H1 (cell line): ENCODE measurements around the gene CAPN10. TPM values are rescaled to one million over a fixed set of nuclear protein-coding genes. Genes with fewer than 3 reads are reported as not detected.

ENCODE experiments used
- BACH1 ChIP-seq: IDR thresholded peaks from 2 replicates; pipeline ENCODE4 v1.6.1; 2012; ENCODE audit warnings: low read length, improper control_type of control experiment
- CBX5 ChIP-seq: fragments of 300-800, 300-1000 bp; sonication (generic); IDR thresholded peaks from 2 replicates; pipeline ENCODE4 v1.7.1; 2016; ENCODE audit warnings: antibody characterized with exemption, low read length, low read depth
- CHD2 ChIP-seq: IDR thresholded peaks from 2 replicates; pipeline ENCODE4 v1.6.1; 2012; ENCODE audit warnings: low read length, improper control_type of control experiment
- CHD7 ChIP-seq: fragments of 300-600 bp; sonication (generic); IDR thresholded peaks from 2 replicates; pipeline ENCODE4 v1.7.1; 2012; ENCODE audit warnings: low read length, moderate library complexity, mild to moderate bottlenecking, inconsistent platforms; ENCODE audit not compliant: insufficient replicate concordance
- CREB1 ChIP-seq: IDR thresholded peaks from 2 replicates; pipeline ENCODE4 v1.6.1; 2012; ENCODE audit warnings: inconsistent platforms
- HDAC2 ChIP-seq, 2 experiments: fragments of 300-600 bp in 1 of 2; sonication (generic) in 1 of 2; IDR thresholded peaks; 2 replicates each; pipeline ENCODE4 v1.6.1; 2011 to 2012; ENCODE audit warnings: low read depth in 2 of 2, low read length in 2 of 2, mild to moderate bottlenecking in 2 of 2, moderate library complexity in 2 of 2, borderline replicate concordance in 1 of 2, inconsistent platforms in 1 of 2
- KDM5A ChIP-seq: fragments of 200-600 bp; IDR thresholded peaks from 2 replicates; pipeline ENCODE4 v1.7.1; 2012; ENCODE audit warnings: mild to moderate bottlenecking, low read length, inconsistent platforms, mixed read lengths
- POLR2AphosphoS5 ChIP-seq: IDR thresholded peaks from 2 replicates; pipeline ENCODE4 v1.6.1; 2011; ENCODE audit warnings: low read depth, low read length
- SIRT6 ChIP-seq: IDR thresholded peaks from one replicate; pipeline ENCODE4 v1.7.1; 2012; ENCODE audit warnings: low read length, inconsistent platforms
- SIX5 ChIP-seq: IDR thresholded peaks from 2 replicates; pipeline ENCODE4 v1.6.1; 2011; ENCODE audit warnings: mild to moderate bottlenecking, low read depth, low read length
- SRF ChIP-seq: IDR thresholded peaks from 2 replicates; pipeline ENCODE4 v1.6.1; 2011; ENCODE audit warnings: mild to moderate bottlenecking, low read depth, low read length, moderate library complexity
- ZNF274 ChIP-seq: IDR thresholded peaks from 2 replicates; pipeline ENCODE4 v1.7.0; 2012; ENCODE audit warnings: low read length, borderline replicate concordance; ENCODE audit errors: extremely low read depth
- polyA plus RNA-seq, 7 experiments: library from polyadenylated mRNA; depleted of rRNA in 3 of 7; stranded (reverse) in 5 of 7; unstranded in 2 of 7; fragments of >200 nt in 5 of 7; fragments of 200-250 nt in 2 of 7; gene quantifications; 1 replicate in 5 of 7; 2 replicates in 1 of 7; 4 replicates in 1 of 7; pipeline versions ENCODE4 v1.2.1 to v1.2.3, GENCODE V29; 2011 to 2013; ENCODE audit warnings: missing spikeins in 2 of 7, mixed read lengths in 2 of 7
- total RNA-seq: library from RNA; stranded (reverse); fragmentation: NEBNext Ultra II Directional; extraction: Animal tissue kit (Norgen Biotek cat#: 25700); gene quantifications from 2 replicates; pipeline ENCODE4 v1.2.1, GENCODE V29; 2021

Gene CAPN10
- total and polyA plus RNA-seq, 2 of the 8 experiments (the other 6 are each of a cell fraction or from before 2014, with no cell fraction given), result 30.7 to 39.8 TPM

GRCh38 chr2:240570531-240571313 is 15.8 kb upstream of the CAPN10 start (continued):
- TF ChIP-seq CHD2 (no peak), POLR2AphosphoS5 (no peak), SRF (no peak), CHD7 (no peak), ZNF274 (no peak), HDAC2 (IDR thresholded peaks at IDR 0.05; ENCODE audit: borderline replicate concordance in 1 of 2, low read depth in 2 of 2, low read length in 2 of 2) (no peak), SIX5 (no peak), CREB1 (no peak), KDM5A (no peak), CBX5 (no peak), BACH1 (no peak), SIRT6 (no peak)
